HG02870 (cell line): ENCODE data around the gene JPH2.

Experiments used
- ATAC-seq: cut with Tn5 transposase; IDR thresholded peaks from one replicate; pipeline ENCODE4 v1.9.1; 2021; ENCODE audit warnings: mild to moderate bottlenecking, moderate library complexity; ENCODE audit not compliant: unreplicated experiment

The JPH2 gene

DNA sequence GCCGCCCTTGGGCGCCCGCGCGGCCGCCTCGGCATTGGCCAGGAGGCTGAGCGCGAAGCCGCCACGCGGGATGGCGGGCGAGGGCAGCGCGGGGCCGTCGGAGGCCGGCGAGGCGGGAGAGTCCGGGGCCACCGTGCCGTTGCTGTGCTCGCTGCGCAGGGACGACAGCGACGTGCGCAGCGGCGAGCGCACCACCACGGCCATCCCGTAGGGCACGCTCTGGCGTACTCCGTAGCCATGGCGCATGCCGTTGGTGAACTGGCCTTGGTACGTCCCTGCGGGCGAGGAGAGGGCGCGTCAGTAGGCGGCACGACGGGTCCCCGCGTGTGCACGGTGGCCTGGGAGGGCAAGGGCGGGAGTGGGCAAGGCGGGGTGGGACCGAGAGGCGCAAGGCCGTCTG is 26.9 kb downstream of the JPH2 start:
- ATAC-seq: no peak

DNA sequence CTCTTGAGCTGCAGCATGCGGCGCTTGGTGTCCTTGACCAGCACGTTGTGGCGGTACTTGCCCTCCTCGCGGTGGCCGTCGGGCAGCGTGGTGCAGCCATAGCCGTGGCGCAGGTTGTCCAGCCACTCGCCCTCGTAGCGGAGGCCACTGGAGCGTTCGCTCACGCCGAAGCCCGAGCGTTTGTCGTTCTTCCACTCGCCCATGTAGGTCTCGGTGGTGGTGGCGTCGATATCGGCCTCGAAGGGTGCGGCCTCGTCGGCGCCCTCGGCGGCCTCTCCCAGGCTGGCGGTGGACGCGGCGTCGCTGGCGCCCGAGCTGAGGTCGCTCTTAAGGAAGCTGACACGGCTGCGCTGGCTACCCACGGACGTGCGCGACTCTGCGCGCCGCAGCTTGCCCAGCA is 27.3 kb downstream of the JPH2 start:
- no peak for ATAC-seq

DNA sequence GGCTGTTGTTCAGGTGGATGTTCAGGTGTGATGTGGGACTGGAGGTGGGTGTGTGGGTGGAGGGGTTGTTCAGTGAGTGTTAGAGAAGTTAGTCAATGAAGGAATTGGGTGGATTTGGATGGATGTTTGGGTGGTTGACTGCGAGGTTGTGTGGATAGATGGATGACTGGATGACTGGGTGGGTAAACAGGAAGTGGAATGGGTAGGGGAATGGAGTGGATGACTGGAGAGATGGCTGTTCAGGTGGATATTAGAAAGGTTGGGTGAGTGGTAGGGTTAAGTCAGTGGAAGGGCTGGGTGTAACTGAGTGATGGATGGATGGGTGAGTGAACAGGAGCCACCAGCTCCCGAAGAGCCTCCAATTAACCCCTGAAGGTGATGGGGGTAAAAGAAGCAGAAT is 27.9 kb downstream of the JPH2 start:
- no peak for ATAC-seq

DNA sequence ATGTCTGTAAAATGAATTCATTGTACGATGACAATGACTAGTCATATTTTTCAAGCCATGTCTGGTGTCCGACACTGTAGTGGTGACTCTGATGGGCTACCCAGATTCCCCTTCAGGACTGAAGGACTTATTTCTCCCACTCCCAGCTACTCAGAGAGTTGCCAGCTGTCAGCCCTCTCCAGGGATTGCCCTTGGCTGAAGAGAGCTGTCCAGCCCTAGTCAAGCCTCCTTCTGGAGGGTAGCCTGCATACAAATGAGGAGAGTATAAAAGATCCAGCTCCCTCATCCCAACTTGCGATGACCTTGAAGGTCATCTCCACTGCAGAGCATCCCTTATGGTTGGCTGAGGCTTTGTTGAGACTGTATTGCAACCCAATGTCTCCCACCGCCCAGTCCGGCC is 29.9 kb downstream of the JPH2 start:
- ATAC-seq: no peak

DNA sequence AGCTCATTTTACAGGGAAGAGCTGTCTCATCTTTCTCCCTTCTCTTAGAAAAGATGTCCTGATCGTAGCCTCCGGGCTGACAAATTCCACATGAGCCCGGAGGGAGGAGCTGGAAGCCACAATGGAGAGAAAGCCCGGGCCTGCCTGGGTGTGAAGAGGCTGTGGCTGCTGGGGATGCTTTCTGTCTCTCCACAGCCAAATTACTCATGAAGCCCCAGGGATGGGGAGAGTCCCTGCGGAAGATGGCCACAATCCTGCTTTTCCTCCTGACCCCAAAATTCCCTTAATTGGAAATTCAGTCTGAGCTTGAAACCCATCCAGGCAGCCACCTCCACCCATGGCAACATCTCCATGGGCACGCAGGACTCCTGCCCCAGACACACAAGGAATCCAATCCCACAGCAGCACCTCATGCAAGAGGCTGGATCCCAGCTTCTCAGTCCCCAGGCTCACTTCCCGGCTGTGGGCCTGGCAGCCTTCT is 32.4 kb downstream of the JPH2 start:
- no peak for ATAC-seq

DNA sequence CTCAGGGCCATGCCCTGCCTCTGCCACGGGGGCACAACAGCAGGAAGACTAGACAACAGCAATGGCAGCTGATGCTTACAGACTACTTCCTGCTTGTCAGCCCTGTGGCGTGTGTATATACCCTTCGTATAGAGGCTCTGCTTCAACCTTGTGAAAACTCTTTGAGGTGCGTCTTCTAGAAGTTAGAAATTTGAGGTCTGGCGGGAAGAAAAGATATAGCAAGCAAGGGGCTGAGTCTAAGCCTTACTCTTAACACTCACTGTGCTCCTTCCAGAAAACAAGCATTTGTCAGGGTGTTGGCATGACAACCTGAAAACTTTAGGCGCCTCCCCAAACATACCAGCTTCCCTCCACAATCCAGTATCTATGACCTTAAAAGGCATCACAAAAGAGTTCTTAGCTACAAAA is 33.3 kb downstream of the JPH2 start:
- no peak for ATAC-seq

DNA sequence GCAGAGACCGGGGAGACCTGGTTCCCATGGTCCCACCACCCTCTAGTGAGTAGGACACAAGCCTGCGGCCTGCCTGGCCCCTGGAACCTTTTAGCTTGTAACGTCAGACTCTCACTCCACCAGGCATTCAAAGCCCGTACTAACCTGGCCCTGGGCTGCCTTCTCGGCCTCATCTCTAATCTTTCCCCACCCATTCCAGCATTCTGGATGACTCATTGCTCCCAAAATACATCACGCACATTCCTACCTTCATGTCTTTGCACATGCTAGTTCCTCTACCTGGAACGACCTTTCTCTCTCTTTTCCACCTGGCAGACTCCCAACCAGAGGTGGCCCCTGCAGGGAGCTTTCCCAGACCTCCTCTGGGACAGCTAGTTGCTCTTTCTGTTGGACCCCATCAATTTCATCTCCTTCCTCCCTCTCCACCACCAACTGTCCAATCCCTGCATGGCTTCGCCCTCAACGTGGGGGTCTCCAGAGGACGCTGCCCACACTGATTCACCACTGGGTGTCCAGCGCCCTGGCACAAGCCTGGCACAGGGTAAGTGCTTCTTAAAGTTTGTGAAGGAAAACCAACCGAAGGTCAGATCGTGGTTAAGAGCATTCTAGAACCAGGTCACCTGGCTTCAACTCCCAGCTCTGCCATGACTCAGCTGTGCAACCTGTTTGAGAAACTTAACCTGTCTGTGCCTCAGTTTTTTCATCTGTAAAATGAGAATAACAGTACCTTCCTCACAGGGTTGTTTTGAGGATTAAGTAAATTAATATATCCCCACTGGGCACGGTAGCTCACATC is 35.2 kb downstream of the JPH2 start:
- ATAC-seq: no peak

DNA sequence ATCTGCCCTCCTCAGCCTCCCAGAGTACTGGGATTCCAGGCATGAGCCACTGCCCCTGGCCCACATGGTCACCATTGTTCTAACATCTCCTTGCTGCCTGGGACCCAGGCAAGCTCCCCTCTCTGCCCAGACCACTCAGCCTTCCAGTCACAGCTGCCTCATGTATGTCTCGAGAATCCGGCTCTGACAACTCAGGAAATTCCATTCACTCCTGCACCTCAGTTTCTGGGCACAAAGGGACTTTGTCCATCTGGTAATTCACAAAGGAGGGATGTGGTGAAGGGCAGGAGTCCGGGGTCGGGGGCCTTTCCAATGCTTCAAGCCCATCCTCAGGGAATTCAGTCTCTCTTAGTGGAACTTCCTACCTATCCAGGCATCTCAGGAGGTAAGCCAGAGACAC is 40.7 kb downstream of the JPH2 start:
- no peak for ATAC-seq

DNA sequence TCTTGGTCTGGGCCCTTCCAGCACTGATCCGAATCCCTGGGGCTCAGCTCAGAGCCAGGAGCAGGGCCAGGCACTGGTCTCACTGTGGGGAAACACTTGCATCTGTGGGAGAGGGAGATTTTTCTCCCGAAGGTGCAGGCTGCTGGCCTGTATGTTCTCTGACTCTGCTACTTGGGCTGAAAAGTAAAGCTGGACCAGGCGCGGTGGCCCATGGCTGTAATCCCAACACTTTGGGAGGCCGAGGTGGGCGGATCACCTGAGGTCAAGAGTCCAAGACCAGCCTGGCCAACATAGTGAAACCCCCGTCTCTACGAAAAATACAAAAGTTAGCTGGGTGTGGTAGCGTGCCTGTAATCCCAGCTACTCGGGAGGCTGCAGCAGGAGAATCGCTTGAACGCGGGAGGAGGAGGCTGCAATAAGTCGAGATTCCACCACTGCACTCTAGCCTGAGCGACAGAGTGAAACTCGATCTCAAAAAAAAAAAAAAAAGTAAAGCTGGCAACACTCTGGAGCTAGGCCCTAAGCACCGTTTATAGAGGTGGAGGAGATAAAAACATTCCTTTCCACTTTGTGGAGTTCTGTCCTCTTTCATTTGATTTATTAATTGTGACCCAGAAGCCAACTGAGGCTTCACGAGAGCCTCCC is 41.7 kb downstream of the JPH2 start:
- ATAC-seq: no peak

DNA sequence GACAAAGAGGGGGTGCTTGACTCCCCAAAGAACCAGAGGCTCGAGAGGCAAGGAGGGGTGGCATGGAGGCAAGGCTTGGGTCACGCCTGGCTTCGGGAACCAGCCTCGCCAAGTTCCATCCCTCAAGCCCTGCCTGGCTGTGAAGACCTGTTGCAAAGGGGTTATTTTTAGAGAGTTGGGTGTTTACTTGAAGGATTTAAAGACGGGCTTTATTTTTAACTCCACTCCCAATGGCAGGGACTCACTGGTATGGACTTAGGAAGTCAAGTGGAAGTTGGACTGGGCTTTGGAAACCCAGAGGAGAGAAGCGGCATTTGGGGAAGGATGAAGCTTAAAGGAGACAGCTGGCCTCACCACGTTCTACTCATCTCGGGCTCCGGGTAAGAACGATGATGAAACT is 43.1 kb downstream of the JPH2 start:
- no peak for ATAC-seq

DNA sequence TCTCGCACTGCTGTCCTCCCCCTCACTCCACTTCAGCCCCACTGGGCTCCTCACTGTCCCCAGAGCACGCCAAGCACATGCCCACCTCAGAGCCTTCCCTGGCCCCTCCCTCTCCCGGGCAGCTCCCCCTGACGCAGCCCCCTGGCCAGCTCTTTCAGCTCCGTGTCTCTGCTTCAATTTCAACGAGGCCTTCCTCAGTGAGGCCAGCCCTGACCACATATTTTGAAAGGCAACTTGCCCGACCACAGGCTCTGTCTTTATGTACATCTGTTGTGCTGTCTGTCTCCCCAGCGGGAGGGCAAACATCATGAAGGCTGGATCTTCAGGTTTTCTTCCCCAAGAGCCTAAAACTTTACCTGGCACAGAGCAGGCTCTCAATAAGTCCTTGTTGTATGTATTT is 44.6 kb downstream of the JPH2 start:
- ATAC-seq: no peak

DNA sequence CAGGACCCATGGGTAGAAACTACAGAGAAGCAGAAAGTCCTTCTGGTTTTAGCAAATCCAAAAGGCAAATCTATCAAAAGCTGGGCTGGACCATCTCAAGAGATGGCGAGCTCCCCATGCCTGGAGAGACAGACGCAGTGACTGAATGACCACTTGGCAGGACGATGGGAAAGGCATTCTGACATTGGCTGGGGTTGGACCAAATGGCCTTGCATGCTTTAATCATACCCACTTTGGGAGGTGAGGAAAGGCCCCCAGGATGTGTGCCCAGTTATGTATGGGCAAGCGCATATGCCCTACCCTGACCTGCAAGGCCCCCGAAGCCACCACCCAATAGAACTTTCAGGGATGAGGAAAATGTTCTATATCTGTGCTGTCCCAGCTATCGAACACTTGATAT is 45.1 kb downstream of the JPH2 start:
- no peak for ATAC-seq

DNA sequence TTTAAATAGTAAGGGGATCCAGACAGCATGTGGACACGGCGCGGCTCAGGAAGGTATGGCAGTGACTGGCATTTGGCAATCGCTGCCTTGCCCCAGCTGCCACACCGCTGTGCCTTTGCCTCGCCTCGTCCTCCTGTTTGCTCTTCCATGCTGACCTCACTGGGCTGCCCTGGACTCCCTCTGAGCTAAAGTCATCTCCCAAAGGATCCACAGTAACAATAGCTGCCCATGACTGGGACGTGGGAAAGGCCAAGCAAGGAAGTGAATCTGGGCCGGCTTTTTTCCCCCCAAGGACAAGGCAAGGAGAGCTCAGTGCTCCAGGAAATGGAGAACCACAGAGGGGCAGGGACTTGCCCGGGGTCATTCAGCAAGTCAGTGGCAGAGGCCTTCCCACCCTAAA is 48.1 kb downstream of the JPH2 start:
- no peak for ATAC-seq

DNA sequence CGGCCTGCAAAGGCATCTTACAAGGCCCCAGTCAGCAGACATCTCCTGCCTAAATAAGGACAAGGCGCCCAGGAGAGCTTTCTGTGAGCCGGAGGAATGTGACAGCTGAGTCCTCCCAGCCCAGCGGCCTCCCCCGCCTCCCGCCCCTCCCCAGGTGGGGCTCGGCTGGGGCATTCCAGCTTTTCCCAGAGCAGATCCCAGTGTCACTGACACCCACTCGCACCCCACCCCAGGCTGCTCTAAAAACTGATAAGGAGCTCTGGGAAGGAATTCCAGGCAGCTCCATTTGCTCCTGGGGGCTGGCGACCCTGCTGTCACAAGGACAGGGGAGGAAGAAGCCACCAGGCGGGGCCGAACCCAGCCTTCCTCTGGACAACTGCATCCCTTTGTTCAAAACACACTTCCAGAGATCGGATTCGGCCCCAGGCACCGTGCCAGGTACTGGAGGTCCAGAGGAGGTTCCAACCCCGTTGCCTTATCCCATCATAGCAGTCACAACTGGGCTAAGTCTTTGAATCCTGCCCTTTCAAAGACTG is 49.7 kb downstream of the JPH2 start:
- ATAC-seq: no peak

DNA sequence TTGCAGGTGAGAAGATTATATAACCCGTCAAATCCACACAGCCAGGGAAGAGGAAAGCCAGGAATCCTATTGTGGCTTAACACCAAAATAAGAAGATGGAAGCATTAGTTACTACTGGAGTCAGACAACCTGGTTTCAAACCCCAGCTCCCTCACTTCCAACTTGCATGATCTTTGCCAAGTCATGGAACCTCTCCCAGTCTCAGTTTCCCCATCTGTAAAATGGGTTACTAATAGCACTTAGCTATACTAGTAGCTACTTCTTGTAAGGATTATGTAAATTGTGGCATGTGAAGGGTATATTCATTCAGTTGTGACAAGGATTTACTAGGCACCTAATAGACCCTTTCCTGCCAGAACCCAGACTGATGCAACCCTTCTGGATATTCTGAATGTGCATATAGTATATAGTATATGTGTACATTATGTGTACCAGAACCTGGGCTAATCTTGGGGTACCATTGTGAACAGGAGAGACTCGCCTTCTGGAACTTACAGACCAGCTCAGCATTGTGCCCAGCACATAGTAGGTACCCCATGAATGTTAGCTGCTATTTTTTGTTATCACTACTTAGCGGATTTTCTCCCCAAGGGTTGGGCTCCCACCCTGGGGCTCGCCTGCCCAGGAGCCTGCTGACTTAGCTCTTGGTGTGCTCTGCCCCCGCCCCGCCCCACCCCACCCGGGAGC is 50.3 kb downstream of the JPH2 start:
- no peak for ATAC-seq

DNA sequence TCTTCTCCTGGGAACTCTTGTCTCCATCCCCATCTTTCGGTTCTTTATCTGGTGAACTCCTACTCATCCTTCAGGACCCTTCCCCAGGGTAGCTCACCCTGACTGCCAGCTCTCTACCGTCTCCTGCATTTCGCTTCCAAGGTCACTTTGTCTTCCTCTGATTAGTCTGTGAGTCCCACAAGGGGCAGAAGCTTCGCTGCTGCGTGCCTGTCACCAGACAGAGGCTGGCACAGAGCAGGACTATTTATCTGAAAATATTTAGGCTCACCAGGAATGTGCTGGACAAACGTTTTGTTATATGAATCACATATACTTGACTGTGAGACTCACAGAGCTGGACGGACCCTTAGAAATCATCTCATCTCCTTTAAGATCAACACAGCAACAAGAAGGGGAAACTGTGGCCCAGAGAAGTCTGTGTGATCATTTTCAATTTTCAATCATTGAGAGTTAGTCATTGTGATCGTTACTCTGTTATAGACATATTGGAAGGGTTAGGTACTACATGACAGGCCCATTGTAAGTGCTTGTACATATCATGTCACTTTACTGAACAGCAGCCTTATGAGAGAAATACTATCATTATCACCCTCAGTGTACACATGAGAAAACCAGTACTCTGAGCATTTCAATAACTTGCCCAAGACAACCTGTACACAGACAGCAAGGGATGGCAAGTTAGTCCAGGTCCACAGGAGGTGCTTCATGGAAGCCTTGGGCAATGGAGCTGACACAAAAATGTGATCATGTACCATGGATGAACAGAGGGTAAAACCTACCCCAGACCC is 51.4 kb downstream of the JPH2 start:
- ATAC-seq: no peak

DNA sequence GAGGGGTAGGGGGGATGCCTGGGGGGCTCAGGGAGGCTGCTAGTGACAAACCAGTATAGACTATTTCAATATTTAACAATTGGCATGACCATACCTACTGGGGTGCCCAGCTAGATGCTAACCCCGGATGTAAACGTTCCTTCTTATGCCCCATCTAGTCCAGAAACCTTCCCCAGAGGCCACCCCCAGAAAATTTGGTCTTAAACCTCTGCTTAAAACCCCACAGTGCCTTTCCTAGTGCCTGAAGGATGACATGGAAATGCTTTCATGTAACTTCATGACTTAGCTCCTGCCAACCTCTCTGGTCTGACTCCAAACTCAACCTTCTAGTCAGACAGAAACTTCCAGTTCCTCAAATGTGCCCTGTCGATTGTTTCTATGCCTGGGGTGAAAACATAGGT is 52.0 kb downstream of the JPH2 start:
- no peak for ATAC-seq

DNA sequence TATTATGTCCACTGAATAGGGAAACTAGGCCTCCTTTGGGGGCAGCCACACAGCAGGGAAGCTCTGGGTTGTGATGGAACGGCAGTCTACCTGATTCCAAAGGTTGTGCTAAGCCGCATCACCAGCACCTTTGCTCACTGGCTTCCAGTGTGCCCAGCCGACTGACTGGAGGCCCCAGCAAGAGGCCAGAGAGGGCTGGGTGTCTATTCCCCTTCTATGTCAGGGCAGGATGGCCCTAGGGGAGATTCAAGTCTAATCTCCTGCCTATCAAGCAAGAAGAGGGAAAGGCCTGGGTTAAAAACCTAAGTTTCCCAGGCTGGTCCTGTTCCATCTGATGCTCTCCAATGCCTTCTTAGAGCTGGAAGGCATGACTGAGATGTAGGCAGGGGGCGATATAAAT is 53.6 kb downstream of the JPH2 start:
- no peak for ATAC-seq

DNA sequence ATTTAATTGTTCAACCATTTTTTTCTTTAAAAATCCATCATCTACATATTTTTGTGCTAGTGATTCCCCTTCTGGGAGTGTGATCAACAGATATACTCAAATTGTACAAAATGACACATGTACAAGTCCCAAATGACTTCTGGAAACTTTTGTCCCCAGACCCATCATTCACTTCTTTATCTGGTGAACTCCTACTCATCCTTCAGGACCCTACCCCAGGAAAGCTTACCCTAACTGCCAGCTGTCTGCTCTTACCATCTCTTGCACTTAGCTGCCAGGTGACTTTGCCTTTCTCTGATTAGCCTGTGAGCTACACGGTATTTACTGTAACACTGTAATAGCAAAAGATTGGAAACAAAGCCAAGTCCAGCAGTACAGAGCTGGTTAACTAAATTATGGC is 55.3 kb downstream of the JPH2 start:
- ATAC-seq: no peak

DNA sequence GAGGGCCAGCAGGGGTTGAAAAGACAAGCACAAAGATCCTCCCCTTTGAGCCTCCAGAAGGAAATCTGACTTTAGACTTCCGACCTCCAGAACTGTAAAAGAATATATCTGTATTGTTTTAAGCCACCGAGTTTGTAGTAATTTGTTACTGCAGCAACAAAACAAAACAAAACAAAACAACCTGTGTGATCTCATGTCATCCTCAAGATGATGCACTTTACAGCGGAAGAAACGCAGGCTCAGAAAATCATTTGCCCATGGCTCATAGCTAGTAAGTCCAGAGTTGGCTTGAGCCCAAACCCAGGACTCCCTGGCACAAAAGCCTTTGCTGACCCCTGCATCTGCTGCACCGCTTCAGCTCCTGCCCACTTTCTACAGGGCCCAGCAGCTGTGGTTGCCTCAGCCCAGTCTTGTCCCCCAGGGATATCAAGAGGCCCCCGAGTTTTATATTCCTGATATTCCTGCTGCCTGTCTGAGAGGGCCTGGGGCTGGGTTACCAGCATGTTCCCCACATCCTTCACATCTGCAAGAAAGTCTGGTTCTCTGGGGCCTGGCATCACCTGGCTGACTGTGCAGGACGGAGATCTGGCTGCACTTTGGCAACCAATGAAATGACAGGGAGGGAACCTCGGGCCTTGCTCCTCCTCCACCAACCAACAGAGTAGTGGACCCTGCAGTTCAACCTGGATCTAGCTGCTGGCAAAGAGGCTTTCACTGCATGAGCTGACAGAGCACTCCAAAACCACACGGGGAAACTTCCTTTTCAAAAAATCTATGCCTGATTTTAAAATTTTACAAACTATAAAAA is 56.9 kb downstream of the JPH2 start:
- no peak for ATAC-seq
